Activated CD8-positive, alpha-beta T cell treated with anti-CD3 and anti-CD28 coated beads for 36 hours (primary cell): Measurements from ENCODE around the gene MLYCD. TPM values are rescaled to one million over a fixed set of nuclear protein-coding genes. Genes with fewer than 3 reads are reported as not detected.
A peak's percentile ranks its signal among the peaks of the same experiment; 100 is the strongest.

ENCODE experiments used
- ATAC-seq: fragments of 200-7000 bp; cut with Tn5 transposase; one replicate; pipeline ENCODE4 v1.10.0; 2021; ENCODE audit warnings: mild to moderate bottlenecking, moderate library complexity
- CTCF ChIA-PET: fragments of 350-600 bp; sonication (Branson Sonifier 250); formaldehyde crosslinking; loops from one replicate; lab custom pipeline; 2021; ENCODE audit warnings: antibody characterized with exemption; lab: Charles Lee
- POLR2A ChIA-PET: fragments of 350-600 bp; sonication (Branson Sonifier 250); formaldehyde crosslinking; loops from one replicate; lab custom pipeline; 2021; ENCODE audit warnings: antibody characterized with exemption; lab: Charles Lee
- DNase-seq: peaks from one replicate; pipeline ENCODE4 v3.0.0-alpha.2; 2020
- H3K27ac Mint-ChIP-seq: one replicate; pipeline ENCODE4 v1.8.0; 2021; ENCODE audit warnings: mild to moderate bottlenecking, mixed read lengths
- H3K27me3 Mint-ChIP-seq: one replicate; pipeline ENCODE4 v1.8.0; 2021; ENCODE audit warnings: mixed read lengths
- H3K36me3 Mint-ChIP-seq: one replicate; pipeline ENCODE4 v1.8.0; 2021; ENCODE audit warnings: low read depth, mixed read lengths
- H3K4me1 Mint-ChIP-seq: one replicate; pipeline ENCODE4 v1.8.0; 2021; ENCODE audit warnings: low read depth, mixed read lengths
- H3K4me3 Mint-ChIP-seq: one replicate; pipeline ENCODE4 v1.8.0; 2021; ENCODE audit warnings: mild to moderate bottlenecking, moderate library complexity, mixed read lengths
- H3K9me3 Mint-ChIP-seq: one replicate; pipeline ENCODE4 v1.8.0; 2021; ENCODE audit warnings: mixed read lengths
- intact Hi-C: fragments of 100-400 bp; cut with micrococcal nuclease; formaldehyde crosslinking; loops from one replicate; pipeline ENCODE4 v1.10.0; 2022
- total RNA-seq, 2 experiments: library from RNA; stranded (reverse); gene quantifications; one replicate each; pipeline ENCODE4 v1.2.3, GENCODE V29; 2021
- TF ChIP-seq, protein P1 (sequence below): fragments of 200-600 bp; IDR thresholded peaks from one replicate; pipeline ENCODE4 v1.8.0; 2022; ENCODE audit warnings: antibody characterized with exemption, mild to moderate bottlenecking

Gene MLYCD
- total RNA-seq = 1 to 10 TPM; 3.5 to 3.7 TPM

DNA sequence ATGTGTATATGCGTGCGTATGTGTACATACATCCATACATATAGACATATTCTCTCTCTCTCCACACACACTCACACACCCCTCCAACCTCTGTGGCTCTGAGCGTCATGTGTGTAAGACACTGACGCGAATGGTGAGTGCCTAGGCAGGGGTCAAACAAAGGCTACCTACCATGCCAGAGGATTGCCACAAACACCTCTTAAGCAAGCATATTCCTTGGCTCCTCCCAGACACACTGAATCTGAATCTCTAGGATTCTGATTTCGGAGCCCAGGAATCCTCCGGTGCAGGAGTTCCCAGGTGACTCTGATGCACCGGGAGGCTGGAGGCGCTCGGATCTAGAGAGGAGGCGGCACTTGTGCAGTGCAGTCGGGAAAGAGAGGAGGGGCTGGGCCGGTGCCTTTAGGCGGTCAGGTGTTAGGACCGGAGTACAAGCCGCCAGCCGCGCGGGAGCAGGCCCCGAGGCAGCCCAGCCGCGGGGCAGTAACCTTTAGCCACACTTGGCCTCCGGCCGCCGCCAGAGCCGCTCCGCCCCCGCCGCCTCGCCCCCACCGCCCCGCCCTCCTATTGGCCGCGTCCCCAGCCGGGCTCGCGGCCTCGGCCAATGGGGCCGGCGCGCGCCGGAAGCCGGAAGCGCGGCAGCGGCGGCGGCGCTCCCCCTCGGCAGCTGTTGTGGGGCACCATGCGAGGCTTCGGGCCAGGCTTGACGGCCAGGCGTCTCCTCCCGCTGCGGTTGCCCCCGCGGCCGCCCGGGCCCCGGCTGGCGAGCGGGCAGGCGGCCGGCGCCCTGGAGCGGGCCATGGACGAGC lies at the start of gene MLYCD:
Gene MLYCD (plus strand): TSS at position 653 of the 809 bp plus-strand sequence. CDS start 30 bp downstream, at position 683.
- Mint-ChIP-seq H3K4me3 (peak within 1 kb of the TSS; percentile 90), H3K9me3 (no peaks in the 10 kb centered on the region), H3K27ac (peak within 1 kb of the TSS; percentile 73), H3K4me1 (peaks cover 26% of the 10 kb centered on the region), H3K36me3 (peaks cover 1% of the 10 kb centered on the region), H3K27me3 (peaks cover 8% of the 10 kb centered on the region)
- ATAC-seq = peak; percentile 92
- TF ChIP-seq, protein P1, sequence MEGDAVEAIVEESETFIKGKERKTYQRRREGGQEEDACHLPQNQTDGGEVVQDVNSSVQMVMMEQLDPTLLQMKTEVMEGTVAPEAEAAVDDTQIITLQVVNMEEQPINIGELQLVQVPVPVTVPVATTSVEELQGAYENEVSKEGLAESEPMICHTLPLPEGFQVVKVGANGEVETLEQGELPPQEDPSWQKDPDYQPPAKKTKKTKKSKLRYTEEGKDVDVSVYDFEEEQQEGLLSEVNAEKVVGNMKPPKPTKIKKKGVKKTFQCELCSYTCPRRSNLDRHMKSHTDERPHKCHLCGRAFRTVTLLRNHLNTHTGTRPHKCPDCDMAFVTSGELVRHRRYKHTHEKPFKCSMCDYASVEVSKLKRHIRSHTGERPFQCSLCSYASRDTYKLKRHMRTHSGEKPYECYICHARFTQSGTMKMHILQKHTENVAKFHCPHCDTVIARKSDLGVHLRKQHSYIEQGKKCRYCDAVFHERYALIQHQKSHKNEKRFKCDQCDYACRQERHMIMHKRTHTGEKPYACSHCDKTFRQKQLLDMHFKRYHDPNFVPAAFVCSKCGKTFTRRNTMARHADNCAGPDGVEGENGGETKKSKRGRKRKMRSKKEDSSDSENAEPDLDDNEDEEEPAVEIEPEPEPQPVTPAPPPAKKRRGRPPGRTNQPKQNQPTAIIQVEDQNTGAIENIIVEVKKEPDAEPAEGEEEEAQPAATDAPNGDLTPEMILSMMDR = no peak
- intact Hi-C loops = no loop called here
- CTCF ChIA-PET = interaction anchor here (1.2 to 3.0 kb wide), 2 partner anchors 10 to 72 kb away, joined by 3 to 9 read pairs; no protein-coding TSS in a partner anchor
- peak; percentile 63 for DNase-seq
- POLR2A ChIA-PET = no interaction called here

DNA sequence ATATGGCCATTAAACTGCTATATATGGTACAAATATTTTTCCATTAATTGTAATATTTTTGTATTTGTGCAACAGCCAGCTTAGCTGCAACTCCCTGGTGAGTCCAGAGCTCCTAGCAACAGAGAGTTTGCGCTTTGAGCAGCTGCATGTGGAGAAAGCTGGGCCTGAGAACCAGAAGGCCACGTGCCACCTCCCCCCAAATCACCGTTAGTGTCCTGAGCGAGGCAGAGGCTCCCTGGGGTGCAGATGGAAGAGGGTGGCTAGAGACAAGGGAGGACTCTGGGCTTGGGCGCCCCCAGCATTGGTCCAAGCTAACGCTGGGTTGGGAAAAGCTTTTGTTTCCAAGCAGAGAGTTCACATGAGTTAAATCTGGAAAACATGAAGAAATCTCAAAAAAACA lies 49.5 kb upstream of the MLYCD start:
- intact Hi-C loops = no loop called here
- no peaks in the 10 kb centered on the region for H3K4me1 Mint-ChIP-seq
- no peaks in the 10 kb centered on the region for H3K36me3 Mint-ChIP-seq
- TF ChIP-seq, protein P1 = no peak
- no peaks in the 10 kb centered on the region for H3K9me3 Mint-ChIP-seq
- H3K27me3 Mint-ChIP-seq = peaks cover 1% of the 10 kb centered on the region
- H3K27ac Mint-ChIP-seq = no peak overlapping the region
- ChIA-PET POLR2A (no interaction called here), CTCF (no interaction called here)
- H3K4me3 Mint-ChIP-seq = no peak overlapping the region
- no peak for ATAC-seq
- DNase-seq = no peak

DNA sequence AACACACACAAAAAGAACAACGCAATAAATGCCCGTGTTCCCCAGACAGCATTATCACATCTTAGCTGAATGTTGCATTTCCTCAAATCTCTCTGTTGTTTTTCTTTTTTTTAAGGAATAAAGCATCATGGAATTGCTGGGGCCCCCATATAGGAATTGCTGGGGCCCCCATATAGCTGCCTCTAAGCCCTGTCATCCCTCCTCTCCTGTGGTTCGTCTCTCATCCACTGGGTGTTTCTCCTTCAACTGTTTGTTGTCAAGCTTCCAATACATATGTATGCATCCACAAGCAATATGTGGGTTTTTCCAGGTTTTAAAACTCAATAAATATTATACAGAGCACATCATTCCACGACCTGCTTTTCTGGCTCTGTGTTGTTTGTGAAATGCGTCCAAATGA lies 48.0 kb upstream of the MLYCD start:
- ChIA-PET POLR2A (no interaction called here), CTCF (no interaction called here)
- Mint-ChIP-seq H3K27ac (no peak overlapping the region), H3K27me3 (peaks cover 1% of the 10 kb centered on the region), H3K9me3 (no peaks in the 10 kb centered on the region), H3K36me3 (no peaks in the 10 kb centered on the region), H3K4me3 (no peak overlapping the region), H3K4me1 (no peaks in the 10 kb centered on the region)
- intact Hi-C loops = no loop called here
- TF ChIP-seq, protein P1 = no peak
- DNase-seq = no peak
- ATAC-seq = no peak

DNA sequence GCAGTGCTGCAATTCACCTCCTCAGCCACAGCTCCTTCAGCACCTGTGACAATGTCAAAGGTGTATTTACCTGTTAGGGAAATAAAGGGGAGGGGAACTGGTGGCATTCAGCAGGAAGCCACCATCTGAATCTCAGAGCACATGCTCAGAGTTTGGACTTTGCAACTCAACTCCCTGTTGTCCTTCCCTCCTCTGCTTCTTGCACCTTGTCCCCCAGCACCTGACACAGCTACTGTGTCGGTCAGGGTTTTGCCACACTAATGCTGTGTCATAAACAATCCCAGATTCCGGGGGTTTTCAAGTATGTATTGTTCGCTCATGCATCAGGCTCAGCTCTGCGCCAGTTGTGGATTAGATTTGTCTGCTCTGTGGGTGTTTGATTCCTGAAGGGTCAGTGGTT lies 47.4 kb upstream of the MLYCD start:
- Mint-ChIP-seq H3K27ac (no peak overlapping the region), H3K4me3 (no peak overlapping the region), H3K27me3 (peaks cover 1% of the 10 kb centered on the region), H3K36me3 (no peaks in the 10 kb centered on the region), H3K4me1 (no peaks in the 10 kb centered on the region), H3K9me3 (no peaks in the 10 kb centered on the region)
- DNase-seq (no peak), ATAC-seq (no peak)
- TF ChIP-seq, protein P1 = no peak
- POLR2A ChIA-PET = no interaction called here
- intact Hi-C loops = no loop called here
- CTCF ChIA-PET = no interaction called here

DNA sequence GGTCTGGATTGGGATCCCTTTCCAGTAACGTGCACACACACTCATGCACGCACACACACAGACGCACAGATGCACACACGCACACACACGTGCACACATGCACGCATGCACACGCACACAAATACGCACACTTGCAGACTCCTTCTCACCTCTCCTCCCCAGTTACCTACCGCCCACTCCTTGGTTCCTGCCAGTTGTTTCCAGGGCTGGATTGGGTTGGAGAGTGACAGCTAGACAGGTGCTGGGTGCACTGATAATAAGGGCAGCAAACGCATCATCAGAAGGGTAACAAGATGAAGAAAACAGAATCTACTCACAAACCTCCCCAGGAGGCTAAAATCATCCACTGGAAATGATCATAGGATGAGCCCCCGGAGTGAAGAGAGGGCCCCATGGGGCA lies 46.1 kb upstream of the MLYCD start:
- CTCF ChIA-PET = no interaction called here
- no peaks in the 10 kb centered on the region for H3K36me3 Mint-ChIP-seq
- H3K4me1 Mint-ChIP-seq = no peaks in the 10 kb centered on the region
- POLR2A ChIA-PET = no interaction called here
- intact Hi-C loops = no loop called here
- ATAC-seq = no peak
- no peak overlapping the region for H3K4me3 Mint-ChIP-seq
- DNase-seq = no peak
- peaks cover 2% of the 10 kb centered on the region for H3K27me3 Mint-ChIP-seq
- H3K9me3 Mint-ChIP-seq = no peaks in the 10 kb centered on the region
- no peak overlapping the region for H3K27ac Mint-ChIP-seq
- TF ChIP-seq, protein P1 = no peak
